ENCODE measurements around the gene GLYR1.

The GLYR1 gene

DNA sequence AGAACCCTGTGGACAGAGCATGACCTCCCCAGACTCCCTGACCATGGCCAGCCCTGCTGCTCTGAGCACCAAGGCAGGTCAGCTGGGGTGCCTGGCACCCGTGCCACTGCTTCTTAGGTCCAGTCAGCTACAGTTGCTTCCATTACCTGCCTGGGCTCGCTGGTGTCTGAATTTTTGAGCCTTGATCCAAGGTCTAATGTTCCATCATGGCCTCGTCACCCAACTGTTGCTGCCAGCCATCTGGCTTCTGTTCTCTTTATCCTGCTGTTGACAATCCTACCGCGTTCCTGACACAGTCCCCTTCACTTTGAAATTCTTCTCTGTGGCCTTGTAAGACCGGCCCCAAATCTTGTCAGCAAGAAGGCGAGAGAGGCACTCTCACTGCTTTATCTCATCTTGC lies 16.7 kb downstream of the GLYR1 start:
- no peak for DNase-seq (ENCODE audit: extremely low read depth, low read depth)
- TF ChIP-seq, protein P1, sequence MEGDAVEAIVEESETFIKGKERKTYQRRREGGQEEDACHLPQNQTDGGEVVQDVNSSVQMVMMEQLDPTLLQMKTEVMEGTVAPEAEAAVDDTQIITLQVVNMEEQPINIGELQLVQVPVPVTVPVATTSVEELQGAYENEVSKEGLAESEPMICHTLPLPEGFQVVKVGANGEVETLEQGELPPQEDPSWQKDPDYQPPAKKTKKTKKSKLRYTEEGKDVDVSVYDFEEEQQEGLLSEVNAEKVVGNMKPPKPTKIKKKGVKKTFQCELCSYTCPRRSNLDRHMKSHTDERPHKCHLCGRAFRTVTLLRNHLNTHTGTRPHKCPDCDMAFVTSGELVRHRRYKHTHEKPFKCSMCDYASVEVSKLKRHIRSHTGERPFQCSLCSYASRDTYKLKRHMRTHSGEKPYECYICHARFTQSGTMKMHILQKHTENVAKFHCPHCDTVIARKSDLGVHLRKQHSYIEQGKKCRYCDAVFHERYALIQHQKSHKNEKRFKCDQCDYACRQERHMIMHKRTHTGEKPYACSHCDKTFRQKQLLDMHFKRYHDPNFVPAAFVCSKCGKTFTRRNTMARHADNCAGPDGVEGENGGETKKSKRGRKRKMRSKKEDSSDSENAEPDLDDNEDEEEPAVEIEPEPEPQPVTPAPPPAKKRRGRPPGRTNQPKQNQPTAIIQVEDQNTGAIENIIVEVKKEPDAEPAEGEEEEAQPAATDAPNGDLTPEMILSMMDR (IDR thresholded peaks at IDR 0.05; ENCODE audit: low read depth, low read length): no peak

DNA sequence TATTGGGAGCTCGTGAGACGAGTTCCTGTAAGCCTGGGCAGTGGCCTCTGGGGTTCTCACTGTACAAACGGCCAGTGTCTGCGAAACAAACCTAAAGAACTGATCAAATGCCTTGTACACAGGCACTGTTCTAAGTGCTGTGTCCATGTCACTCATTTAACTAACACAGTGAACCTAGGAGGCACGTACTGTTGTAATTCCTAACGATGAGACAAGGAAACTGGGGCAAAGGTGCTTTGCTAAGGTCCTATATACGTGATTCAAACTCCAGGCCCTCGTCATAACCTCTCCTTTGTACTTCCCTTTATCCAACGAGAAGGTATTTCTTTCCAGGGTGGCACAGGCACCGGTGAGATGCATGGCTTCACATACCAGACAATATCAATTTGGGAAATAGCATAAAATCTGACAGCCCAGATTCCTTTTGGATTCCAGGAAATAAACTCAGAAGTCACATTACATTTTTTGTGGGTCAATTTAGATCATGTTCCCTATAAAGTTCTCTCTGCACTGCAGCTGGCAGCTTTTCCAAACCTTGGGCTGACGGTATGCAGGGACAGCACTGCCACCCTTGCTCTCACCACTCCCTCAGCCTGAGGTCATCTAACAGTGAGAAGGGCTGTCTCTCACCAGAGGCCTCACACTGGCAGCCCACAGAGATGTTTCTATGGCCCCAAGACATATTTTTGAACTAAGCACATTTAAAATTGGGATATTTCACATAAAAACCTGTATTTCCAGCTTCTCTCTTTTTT lies 18.3 kb downstream of the GLYR1 start:
- TF ChIP-seq, protein P1 (IDR thresholded peaks at IDR 0.05; ENCODE audit: low read depth, low read length): no peak

DNA sequence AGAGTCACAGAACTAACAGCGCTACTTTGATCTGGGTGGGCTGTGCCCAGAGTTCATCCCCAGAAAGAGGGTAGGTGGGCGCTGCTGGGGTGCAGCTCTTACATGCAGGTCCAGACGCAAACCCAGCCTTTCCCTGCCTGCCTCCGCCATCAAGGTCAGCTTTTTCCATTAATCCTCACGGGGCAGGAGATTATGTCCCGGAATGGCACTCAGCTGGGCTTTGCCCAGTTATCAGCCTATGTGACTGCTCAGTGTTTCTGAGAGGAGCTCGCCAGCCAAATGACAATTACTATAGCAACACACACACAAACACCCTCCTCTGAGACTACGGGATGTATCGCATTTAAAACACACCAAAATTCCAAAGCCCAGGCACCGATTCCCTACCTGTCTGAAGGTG lies 20.1 kb downstream of the GLYR1 start:
- TF ChIP-seq, protein P1 (IDR thresholded peaks at IDR 0.05; ENCODE audit: low read depth, low read length): no peak
- no peak for DNase-seq (ENCODE audit: extremely low read depth, low read depth)

More for the DNA sequence above, 18.3 kb downstream of the GLYR1 start:
- DNase-seq (ENCODE audit: extremely low read depth, low read depth): no peak

DNA sequence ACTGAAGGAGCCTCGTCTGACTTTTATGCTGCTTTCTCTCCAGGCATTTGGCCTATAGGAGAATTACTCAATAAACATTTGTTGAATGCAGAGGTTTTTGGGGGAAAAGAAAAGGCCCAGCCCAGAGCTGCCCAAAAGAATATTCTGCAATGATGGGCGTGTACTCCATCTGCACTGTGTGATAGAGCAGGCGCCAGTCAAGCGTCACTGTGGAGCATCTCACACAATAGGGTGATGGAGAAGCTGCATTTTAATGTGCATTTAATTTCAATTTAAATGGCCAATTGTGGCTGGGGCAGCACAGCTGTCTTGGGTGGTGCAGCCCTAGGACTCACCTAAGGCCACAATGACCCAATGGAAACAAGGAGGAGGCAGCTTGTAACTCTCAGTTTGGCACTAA lies 20.6 kb downstream of the GLYR1 start:
- TF ChIP-seq, protein P1 (IDR thresholded peaks at IDR 0.05; ENCODE audit: low read depth, low read length): no peak

DNA sequence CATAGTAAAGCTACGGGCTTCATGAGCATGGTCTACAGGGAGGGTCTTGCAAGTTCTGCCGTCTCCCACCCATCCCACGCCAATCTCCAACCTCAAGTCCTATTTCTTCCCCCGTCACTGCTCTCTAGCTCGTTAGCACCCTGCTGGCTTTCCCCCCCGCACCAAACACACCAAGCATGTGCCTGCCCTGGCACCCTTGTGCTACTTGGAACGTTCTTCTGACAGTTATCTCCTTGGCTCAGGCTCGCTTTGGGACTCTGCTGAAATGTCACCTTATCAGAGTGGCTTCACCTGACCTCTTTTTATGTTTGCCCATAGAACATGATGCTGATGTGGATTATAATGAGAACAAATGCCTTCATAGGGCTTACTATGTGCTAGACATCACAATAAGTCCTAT lies 21.9 kb downstream of the GLYR1 start:
- TF ChIP-seq, protein P1 (IDR thresholded peaks at IDR 0.05; ENCODE audit: low read depth, low read length): no peak

More for the DNA sequence above, 20.6 kb downstream of the GLYR1 start:
- no peak for DNase-seq (ENCODE audit: extremely low read depth, low read depth)

DNA sequence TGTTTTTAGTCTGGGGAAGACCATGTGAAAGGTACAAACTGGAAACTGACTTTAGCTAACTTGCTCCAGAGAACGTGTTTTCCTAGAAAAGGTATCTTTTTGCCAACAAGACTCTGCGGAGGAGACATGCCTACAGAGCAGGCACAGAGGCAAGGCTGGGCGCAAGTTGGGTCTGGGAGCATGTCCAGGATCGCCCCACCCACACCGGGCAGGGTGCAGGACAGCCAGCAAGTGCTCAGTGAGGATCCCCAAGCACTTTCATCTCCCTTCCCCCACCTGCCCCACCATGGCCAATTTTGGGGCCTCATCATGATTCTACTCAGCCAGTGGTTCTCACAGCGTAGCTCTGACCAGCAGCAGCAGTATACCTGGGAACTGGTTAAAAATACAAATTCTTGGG lies 26.4 kb downstream of the GLYR1 start:
- no peak for DNase-seq (ENCODE audit: extremely low read depth, low read depth)
- TF ChIP-seq, protein P1 (IDR thresholded peaks at IDR 0.05; ENCODE audit: low read depth, low read length): no peak

More for the DNA sequence above, 21.9 kb downstream of the GLYR1 start:
- no peak for DNase-seq (ENCODE audit: extremely low read depth, low read depth)

DNA sequence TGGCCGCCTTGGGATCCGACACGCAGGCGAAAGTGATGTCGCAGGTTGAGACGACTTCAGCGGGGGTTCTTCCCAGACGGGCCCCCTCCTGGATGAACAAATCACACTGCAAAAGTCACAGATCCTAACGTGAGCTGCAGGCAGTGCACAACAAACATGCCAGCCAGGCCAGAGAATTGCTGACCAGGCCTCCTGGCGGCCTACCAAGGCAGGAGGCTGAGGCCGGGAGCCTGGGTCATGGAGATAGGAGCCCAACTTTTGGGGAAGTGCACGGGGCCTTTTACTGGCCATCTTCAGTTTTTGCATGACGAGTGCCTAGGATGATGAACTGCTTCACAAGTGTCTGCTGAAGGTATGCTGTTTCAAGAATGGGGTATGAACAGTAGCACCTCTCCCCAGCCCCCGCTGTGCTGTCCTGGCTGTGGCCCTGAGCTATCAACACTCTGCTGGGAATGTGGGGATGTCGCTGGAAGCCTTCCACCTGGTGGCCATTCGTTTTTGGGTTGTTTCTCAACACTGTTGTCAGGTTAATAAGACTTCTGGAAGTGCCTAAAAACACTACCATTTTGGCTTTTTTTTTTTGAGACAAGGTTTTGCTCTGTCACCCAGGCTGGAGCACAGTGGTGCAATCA lies 32.4 kb downstream of the GLYR1 start:
- no peak for DNase-seq (ENCODE audit: extremely low read depth, low read depth)
- TF ChIP-seq, protein P1 (IDR thresholded peaks at IDR 0.05; ENCODE audit: low read depth, low read length): no peak

Measured in AG09319 (cell line).